Measurements from ENCODE around the gene ZBTB32.

The ZBTB32 gene

DNA sequence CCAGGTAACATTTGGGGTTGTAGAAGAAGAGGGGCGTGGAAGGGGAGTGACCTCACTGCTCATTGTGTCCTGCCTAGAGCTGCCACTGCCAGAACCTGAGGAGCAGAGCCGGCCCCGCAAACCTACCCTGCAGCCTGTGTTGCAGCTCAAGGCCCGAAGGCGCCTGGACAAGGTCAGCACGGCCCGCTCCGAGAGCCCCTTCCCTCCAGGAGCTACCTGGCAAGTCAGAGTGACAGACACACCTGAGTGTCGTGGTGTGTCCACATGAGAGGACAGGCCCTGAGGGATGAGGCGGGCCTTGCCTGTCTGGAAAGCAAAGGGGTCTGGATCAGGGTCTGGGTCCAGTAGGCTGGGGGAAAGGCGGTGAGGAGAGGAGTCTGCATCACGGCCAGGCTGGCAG lies 20.2 kb downstream of the ZBTB32 start:
- Histone ChIP-seq H3K27me3 (ENCODE audit: control insufficient read depth, insufficient read depth, low read length) (no peaks in the 10 kb centered on the region), H3K36me3 (ENCODE audit: control insufficient read depth, insufficient read depth, low read length) (peaks cover 17% of the 10 kb centered on the region), H3K4me3 (ENCODE audit: low read length) (no peak overlapping the region), H3K4me1 (ENCODE audit: control insufficient read depth, insufficient read depth, low read length) (peaks cover under 1% of the 10 kb centered on the region), H3K9ac (ENCODE audit: low read length) (no peak overlapping the region), H3K9me3 (ENCODE audit: control insufficient read depth, low read length) (no peaks in the 10 kb centered on the region)

DNA sequence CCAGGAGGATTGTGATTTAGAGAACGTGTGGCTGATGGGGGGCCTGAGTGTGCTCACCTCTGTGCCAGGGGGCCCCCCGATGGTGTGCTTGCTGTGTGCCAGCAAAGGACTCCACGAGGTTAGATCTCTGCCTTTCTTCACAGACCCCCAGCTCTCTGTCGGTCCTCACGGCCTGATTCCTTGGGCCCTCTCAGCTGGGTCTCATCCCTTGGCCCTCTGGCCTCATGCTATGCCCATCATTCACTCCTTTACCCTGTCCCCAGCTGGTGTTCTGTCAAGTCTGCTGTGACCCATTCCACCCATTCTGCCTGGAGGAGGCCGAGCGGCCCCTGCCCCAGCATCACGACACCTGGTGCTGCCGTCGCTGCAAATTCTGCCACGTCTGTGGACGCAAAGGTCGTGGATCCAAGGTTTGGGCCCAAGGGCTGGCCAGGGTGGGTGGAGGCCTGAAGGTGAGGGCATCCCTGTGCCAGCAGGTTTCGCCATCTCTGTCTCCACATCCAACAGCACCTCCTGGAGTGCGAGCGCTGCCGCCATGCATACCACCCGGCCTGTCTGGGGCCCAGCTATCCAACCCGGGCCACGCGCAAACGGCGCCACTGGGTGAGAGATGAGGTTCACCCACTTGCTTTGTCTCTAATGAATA lies 21.0 kb downstream of the ZBTB32 start:
- no peak overlapping the region for H3K9ac ChIP-seq (ENCODE audit: low read length)
- H3K4me3 ChIP-seq (ENCODE audit: low read length), result no peak overlapping the region
- H3K36me3 ChIP-seq (ENCODE audit: control insufficient read depth, insufficient read depth, low read length), result peaks cover 24% of the 10 kb centered on the region

DNA sequence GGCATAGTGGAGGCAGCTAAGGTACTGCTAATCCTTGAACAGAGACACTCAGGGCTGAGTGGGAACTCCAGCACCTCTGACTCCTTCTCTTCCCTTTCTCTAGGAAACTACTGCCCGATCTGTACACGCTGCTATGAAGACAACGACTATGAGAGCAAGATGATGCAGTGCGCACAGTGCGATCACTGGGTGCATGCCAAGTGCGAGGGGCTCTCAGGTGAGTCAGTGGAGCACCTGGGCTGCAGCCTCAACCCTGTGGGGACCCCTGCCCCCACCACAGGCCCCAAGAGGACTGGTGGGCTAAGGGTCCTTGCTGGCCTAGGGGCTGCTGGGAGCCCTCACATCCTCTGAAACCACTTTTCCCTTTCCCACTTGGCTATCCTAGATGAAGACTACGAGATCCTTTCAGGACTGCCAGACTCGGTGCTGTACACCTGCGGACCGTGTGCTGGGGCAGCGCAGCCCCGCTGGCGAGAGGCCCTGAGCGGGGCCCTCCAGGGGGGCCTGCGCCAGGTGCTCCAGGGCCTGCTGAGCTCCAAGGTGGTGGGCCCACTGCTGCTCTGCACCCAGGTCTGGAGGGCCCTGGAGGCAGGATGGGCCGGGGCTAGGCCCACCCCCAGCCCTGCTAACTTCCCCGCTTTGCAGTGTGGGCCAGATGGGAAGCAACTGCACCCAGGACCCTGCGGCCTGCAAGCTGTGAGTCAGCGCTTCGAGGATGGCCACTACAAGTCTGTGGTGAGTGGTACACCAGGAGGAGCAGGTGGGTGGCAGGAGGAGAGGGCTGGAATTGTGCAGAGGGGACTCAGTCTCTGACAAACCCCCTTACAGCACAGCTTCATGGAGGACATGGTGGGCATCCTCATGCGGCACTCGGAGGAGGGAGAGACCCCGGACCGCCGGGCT lies 22.9 kb downstream of the ZBTB32 start:
- Histone ChIP-seq H3K4me3 (ENCODE audit: low read length) (no peak overlapping the region), H3K9ac (ENCODE audit: low read length) (no peak overlapping the region), H3K36me3 (ENCODE audit: control insufficient read depth, insufficient read depth, low read length) (peaks cover 26% of the 10 kb centered on the region), H3K4me1 (ENCODE audit: control insufficient read depth, insufficient read depth, low read length) (peaks cover 9% of the 10 kb centered on the region), H3K27me3 (ENCODE audit: control insufficient read depth, insufficient read depth, low read length) (no peaks in the 10 kb centered on the region), H3K9me3 (ENCODE audit: control insufficient read depth, low read length) (no peaks in the 10 kb centered on the region)

More for the DNA sequence above, 21.0 kb downstream of the ZBTB32 start:
- Histone ChIP-seq H3K27me3 (ENCODE audit: control insufficient read depth, insufficient read depth, low read length) (no peaks in the 10 kb centered on the region), H3K9me3 (ENCODE audit: control insufficient read depth, low read length) (no peaks in the 10 kb centered on the region), H3K4me1 (ENCODE audit: control insufficient read depth, insufficient read depth, low read length) (no peaks in the 10 kb centered on the region)

DNA sequence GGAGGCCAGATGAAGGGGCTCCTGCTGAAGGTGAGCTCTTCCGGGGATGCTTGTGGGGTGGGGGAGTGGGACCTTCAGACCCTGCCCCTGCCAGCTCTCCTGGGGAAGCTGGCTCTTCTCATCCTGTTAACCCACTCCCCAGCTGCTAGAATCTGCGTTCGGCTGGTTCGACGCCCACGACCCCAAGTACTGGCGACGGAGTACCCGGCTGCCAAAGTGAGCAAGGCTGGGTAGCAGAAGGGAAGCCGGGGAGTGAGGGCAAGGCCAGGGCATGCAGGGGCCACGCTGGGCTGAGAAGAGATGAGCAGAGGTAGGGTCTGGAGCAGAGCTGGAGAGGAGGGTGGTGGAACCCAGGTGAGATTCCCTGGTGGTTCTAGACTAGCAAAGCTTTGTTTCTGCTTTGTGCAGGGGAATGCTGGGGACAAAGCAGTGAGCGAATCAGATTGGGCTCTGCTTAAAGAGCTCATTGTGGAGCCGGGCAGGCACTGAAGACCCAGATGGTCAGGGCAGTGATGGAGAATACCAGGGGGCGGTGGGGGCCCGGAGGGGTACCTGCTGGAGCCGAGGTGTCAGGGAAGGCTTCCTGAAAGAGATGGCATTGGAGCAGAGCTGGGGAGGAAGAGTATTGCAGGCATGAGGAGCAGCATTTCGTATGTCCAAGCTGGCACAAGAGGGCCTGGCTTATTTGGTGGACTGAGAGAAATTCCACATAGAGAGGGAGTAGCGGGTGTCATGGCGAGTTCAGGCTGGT lies 23.8 kb downstream of the ZBTB32 start:
- Histone ChIP-seq H3K27me3 (ENCODE audit: control insufficient read depth, insufficient read depth, low read length) (no peaks in the 10 kb centered on the region), H3K36me3 (ENCODE audit: control insufficient read depth, insufficient read depth, low read length) (peaks cover 23% of the 10 kb centered on the region), H3K9ac (ENCODE audit: low read length) (no peak overlapping the region), H3K4me3 (ENCODE audit: low read length) (no peak overlapping the region), H3K4me1 (ENCODE audit: control insufficient read depth, insufficient read depth, low read length) (peaks cover 9% of the 10 kb centered on the region), H3K9me3 (ENCODE audit: control insufficient read depth, low read length) (no peaks in the 10 kb centered on the region)

DNA sequence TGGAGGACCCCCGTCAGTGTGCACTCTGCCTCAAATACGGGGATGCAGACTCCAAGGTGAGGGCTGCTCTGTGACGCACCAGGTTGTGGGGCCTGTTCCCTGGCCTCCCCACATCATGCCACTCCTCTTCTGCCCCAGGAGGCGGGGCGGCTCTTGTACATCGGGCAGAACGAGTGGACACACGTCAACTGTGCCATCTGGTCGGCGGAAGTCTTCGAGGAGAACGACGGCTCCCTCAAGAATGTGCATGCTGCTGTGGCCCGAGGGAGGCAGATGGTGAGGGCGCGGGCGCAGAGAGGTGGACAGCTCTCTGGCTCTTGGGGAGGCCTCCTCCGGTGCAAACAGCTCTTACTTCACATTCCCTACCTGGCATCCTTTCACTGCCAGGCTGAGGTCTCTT lies 24.7 kb downstream of the ZBTB32 start:
- Histone ChIP-seq H3K4me1 (ENCODE audit: control insufficient read depth, insufficient read depth, low read length) (peaks cover 9% of the 10 kb centered on the region), H3K4me3 (ENCODE audit: low read length) (no peak overlapping the region), H3K27me3 (ENCODE audit: control insufficient read depth, insufficient read depth, low read length) (no peaks in the 10 kb centered on the region), H3K9me3 (ENCODE audit: control insufficient read depth, low read length) (no peaks in the 10 kb centered on the region), H3K36me3 (ENCODE audit: control insufficient read depth, insufficient read depth, low read length) (peaks cover 24% of the 10 kb centered on the region), H3K9ac (ENCODE audit: low read length) (no peak overlapping the region)

DNA sequence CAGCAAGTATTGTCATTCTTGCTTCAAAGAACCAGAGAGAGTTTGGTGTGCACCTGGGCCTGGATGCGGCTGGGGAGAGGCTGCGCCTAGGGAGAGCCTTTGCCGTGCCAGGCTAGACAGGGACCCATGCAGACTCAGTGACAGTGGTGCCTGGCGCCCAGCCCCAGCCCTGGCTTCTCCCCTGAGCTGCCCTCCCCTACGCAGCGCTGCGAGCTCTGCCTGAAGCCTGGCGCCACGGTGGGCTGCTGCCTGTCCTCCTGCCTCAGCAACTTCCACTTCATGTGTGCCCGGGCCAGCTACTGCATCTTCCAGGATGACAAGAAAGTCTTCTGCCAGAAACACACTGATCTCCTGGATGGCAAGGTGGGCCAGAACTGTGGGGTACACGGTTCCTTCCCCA lies 25.4 kb downstream of the ZBTB32 start:
- H3K36me3 ChIP-seq (ENCODE audit: control insufficient read depth, insufficient read depth, low read length), result peaks cover 25% of the 10 kb centered on the region
- peaks cover 9% of the 10 kb centered on the region for H3K4me1 ChIP-seq (ENCODE audit: control insufficient read depth, insufficient read depth, low read length)
- no peaks in the 10 kb centered on the region for H3K9me3 ChIP-seq (ENCODE audit: control insufficient read depth, low read length)
- no peak overlapping the region for H3K9ac ChIP-seq (ENCODE audit: low read length)
- H3K4me3 ChIP-seq (ENCODE audit: low read length), result no peak overlapping the region
- H3K27me3 ChIP-seq (ENCODE audit: control insufficient read depth, insufficient read depth, low read length), result no peaks in the 10 kb centered on the region

DNA sequence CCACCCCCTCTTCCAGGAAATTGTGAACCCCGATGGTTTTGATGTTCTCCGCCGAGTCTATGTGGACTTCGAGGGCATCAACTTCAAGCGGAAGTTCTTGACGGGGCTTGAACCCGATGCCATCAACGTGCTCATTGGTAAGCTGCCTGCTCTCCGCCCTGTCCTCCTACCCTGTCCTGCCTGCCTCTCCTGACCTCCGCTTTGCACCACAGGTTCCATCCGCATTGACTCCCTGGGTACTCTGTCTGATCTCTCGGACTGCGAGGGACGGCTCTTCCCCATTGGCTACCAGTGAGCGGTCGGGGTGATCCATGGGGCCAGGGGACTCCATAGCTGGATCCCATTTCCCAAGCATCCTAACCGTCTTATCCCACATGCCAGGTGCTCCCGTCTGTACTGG lies 26.0 kb downstream of the ZBTB32 start:
- Histone ChIP-seq H3K4me3 (ENCODE audit: low read length) (no peak overlapping the region), H3K4me1 (ENCODE audit: control insufficient read depth, insufficient read depth, low read length) (peaks cover 9% of the 10 kb centered on the region), H3K9me3 (ENCODE audit: control insufficient read depth, low read length) (no peaks in the 10 kb centered on the region), H3K36me3 (ENCODE audit: control insufficient read depth, insufficient read depth, low read length) (peaks cover 25% of the 10 kb centered on the region), H3K9ac (ENCODE audit: low read length) (no peak overlapping the region), H3K27me3 (ENCODE audit: control insufficient read depth, insufficient read depth, low read length) (no peaks in the 10 kb centered on the region)

DNA sequence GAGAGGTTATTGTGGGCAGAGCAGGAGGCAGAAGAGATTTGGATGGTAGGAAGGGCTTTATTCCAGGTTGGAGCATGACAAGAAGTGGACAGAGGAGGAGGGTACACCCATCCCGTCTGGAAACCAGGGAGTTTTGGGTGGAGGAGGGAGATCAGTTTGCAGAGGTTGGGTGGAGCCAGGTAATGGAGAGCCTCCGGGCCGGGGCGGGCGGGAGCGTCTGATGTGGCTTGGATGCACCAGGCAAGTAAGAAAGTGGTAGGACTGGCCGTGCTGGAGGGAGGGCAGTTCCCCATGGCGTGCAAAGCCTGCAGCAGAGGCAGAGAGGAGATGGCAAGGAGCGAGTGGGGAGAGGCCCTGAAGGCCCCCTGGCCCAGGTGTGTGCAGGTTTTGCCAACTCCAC lies 27.0 kb downstream of the ZBTB32 start:
- H3K4me3 ChIP-seq (ENCODE audit: low read length), result no peak overlapping the region
- peaks cover 25% of the 10 kb centered on the region for H3K36me3 ChIP-seq (ENCODE audit: control insufficient read depth, insufficient read depth, low read length)
- H3K4me1 ChIP-seq (ENCODE audit: control insufficient read depth, insufficient read depth, low read length), result peaks cover 9% of the 10 kb centered on the region
- H3K9me3 ChIP-seq (ENCODE audit: control insufficient read depth, low read length), result no peaks in the 10 kb centered on the region
- H3K9ac ChIP-seq (ENCODE audit: low read length), result peak overlapping the region; percentile 39
- H3K27me3 ChIP-seq (ENCODE audit: control insufficient read depth, insufficient read depth, low read length), result no peaks in the 10 kb centered on the region

DNA sequence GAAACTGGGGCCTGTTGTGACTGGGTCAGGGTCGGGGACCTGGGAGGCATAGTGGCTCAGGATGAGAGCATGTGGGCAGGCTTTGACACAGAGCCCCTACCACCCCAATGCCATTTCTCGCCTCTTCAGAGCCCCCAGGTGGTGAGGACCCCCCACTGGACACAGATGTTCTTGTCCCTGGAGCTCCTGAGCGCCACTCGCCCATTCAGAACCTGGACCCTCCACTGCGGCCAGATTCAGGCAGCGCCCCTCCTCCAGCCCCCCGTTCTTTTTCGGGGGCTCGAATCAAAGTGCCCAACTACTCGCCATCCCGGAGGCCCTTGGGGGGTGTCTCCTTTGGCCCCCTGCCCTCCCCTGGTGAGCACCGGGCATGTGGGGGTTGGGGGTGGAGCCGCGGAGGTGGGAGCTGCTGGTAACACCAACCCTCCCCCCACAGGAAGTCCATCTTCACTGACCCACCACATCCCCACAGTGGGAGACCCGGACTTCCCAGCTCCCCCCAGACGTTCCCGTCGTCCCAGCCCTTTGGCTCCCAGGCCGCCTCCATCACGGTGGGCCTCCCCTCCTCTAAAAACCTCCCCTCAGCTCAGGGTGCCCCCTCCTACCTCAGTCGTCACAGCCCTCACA lies 27.5 kb downstream of the ZBTB32 start:
- Histone ChIP-seq H3K4me1 (ENCODE audit: control insufficient read depth, insufficient read depth, low read length) (peaks cover 9% of the 10 kb centered on the region), H3K36me3 (ENCODE audit: control insufficient read depth, insufficient read depth, low read length) (peaks cover 29% of the 10 kb centered on the region), H3K27me3 (ENCODE audit: control insufficient read depth, insufficient read depth, low read length) (no peaks in the 10 kb centered on the region)

DNA sequence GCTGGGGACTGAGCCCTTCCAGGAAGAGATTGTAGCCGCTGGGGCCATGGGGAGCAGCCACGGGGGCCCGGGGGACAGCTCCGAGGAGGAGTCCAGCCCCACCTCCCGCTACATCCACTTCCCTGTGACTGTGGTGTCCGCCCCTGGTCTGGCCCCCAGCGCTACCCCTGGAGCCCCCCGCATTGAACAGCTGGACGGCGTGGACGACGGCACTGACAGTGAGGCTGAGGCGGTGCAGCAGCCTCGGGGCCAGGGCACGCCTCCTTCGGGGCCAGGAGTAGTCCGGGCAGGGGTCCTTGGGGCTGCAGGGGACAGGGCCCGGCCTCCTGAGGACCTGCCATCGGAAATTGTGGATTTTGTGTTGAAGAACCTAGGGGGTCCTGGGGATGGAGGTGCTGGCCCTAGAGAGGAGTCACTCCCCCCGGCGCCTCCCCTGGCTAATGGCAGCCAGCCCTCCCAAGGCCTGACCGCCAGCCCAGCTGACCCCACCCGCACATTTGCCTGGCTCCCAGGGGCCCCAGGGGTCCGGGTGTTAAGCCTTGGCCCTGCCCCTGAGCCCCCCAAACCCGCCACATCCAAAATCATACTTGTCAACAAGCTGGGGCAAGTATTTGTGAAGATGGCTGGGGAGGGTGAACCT lies 28.3 kb downstream of the ZBTB32 start:
- peaks cover 9% of the 10 kb centered on the region for H3K4me1 ChIP-seq (ENCODE audit: control insufficient read depth, insufficient read depth, low read length)
- no peaks in the 10 kb centered on the region for H3K9me3 ChIP-seq (ENCODE audit: control insufficient read depth, low read length)
- H3K4me3 ChIP-seq (ENCODE audit: low read length), result no peak overlapping the region
- peaks cover 27% of the 10 kb centered on the region for H3K36me3 ChIP-seq (ENCODE audit: control insufficient read depth, insufficient read depth, low read length)
- H3K27me3 ChIP-seq (ENCODE audit: control insufficient read depth, insufficient read depth, low read length), result no peaks in the 10 kb centered on the region
- H3K9ac ChIP-seq (ENCODE audit: low read length), result no peak overlapping the region

More for the DNA sequence above, 27.5 kb downstream of the ZBTB32 start:
- Histone ChIP-seq H3K9me3 (ENCODE audit: control insufficient read depth, low read length) (no peaks in the 10 kb centered on the region), H3K9ac (ENCODE audit: low read length) (no peak overlapping the region), H3K4me3 (ENCODE audit: low read length) (no peak overlapping the region)
